PC-3 (cell line): ENCODE measurements around the gene NOMO2.
"Not testable (repeated sequence)": the region's sequence is repeated elsewhere in the genome, so short reads cannot be mapped to it uniquely, and the experiment has no call there.

ENCODE experiments used
- CTCF ChIP-seq: fragments of 300-600 bp; sonication (generic); conservative IDR thresholded peaks from 2 replicates; pipeline ENCODE4 v1.5.1; 2017; ENCODE audit warnings: antibody characterized with exemption, low read depth, mild to moderate bottlenecking, low read length
- EZH2 ChIP-seq: fragments of 300-600 bp; sonication (generic); IDR thresholded peaks from one replicate; pipeline ENCODE4 v1.6.1; 2017; ENCODE audit warnings: antibody characterized with exemption, mild to moderate bottlenecking, low read length; ENCODE audit not compliant: unreplicated experiment

- TF ChIP-seq CTCF, EZH2: not testable (repeated sequence)
Observed at GRCh38 chr16:18595796-18596195, 33.9 kb upstream of the NOMO2 start.
